HCT116 (cell line): Measurements from ENCODE around the gene GLYR1. TPM values are rescaled to one million over a fixed set of nuclear protein-coding genes. Genes with fewer than 3 reads are reported as not detected.

Source experiments
- ATAC-seq: fragments of 200-7000 bp; cut with Tn5 transposase; 2 replicates; pipeline ENCODE4 v1.9.1; 2020; ENCODE audit warnings: mild to moderate bottlenecking, moderate library complexity
- BruUV-seq: library from RNA; stranded (reverse); fragments of 400-500 nt; replicated peaks from 2 replicates; lab custom pipeline; 2021; lab: Mats Ljungman, UMichigan
- CTCF ChIA-PET: fragments of 300-600 bp; sonication (Branson Sonifier 250); formaldehyde crosslinking; loops from one replicate; lab custom pipeline; 2021; ENCODE audit warnings: antibody characterized with exemption; lab: Charles Lee
- POLR2A ChIA-PET: fragments of 300-600, 350-600 bp; sonication (Branson Sonifier 250); formaldehyde crosslinking; loops from one replicate; lab custom pipeline; 2021; ENCODE audit warnings: antibody characterized with exemption; lab: Charles Lee
- RAD21 ChIA-PET, 2 experiments: fragments of 300-600 bp; sonication (Branson Sonifier 250); formaldehyde crosslinking; loops; one replicate each; lab custom pipeline; 2023; ENCODE audit warnings: low total read pairs in 2 of 2; ENCODE audit not compliant: uncharacterized antibody in 2 of 2, unreplicated experiment in 2 of 2, low non-redundant PET in 1 of 2; lab: Charles Lee
- DNase-seq: peaks from one replicate; pipeline ENCODE4 v3.0.0-alpha.2; 2010; ENCODE audit warnings: low read depth, low spot score
- H2AFZ ChIP-seq: fragments of 200-600 bp; shearing (Covaris generic), sonication (generic); 2 replicates; pipeline ENCODE4 v1.6.1; 2017; ENCODE audit warnings: low read depth, mixed run types, mixed read lengths, antibody characterized with exemption, low read length; ENCODE audit not compliant: poor library complexity, severe bottlenecking
- H3K27ac ChIP-seq: 2 replicates; pipeline ENCODE4 v1.5.1; 2012; ENCODE audit warnings: low read depth, low read length
- H3K27me3 ChIP-seq: fragments of 200-600 bp; sonication (generic); 2 replicates; pipeline ENCODE4 v1.6.1; 2016; ENCODE audit warnings: mixed run types, low read length, mixed read lengths; ENCODE audit not compliant: insufficient read depth
- H3K36me3 ChIP-seq, 2 experiments: fragments of 200-500 bp in 1 of 2; fragments of 200-600 bp in 1 of 2; sonication (Bioruptor generic) in 1 of 2; sonication (generic) in 1 of 2; 2 replicates each; pipeline versions ENCODE4 v1.5.1 to v1.6.1; 2014 to 2016; ENCODE audit warnings: low read length in 2 of 2, inconsistent platforms in 1 of 2, mixed read lengths in 1 of 2, mixed run types in 1 of 2; ENCODE audit not compliant: insufficient read depth in 2 of 2, control insufficient read depth in 1 of 2
- H3K4me1 ChIP-seq, 2 experiments: fragments of 200-600 bp in 1 of 2; sonication (generic) in 1 of 2; 2 replicates each; pipeline versions ENCODE4 v1.5.1 to v1.6.1; 2012 to 2017; ENCODE audit warnings: low read length in 2 of 2, inconsistent platforms in 1 of 2, mild to moderate bottlenecking in 1 of 2, mixed read lengths in 1 of 2, mixed run types in 1 of 2, moderate library complexity in 1 of 2; ENCODE audit not compliant: insufficient read depth in 2 of 2, control insufficient read depth in 1 of 2
- H3K4me2 ChIP-seq: fragments of 200-600 bp; sonication (generic); 2 replicates; pipeline ENCODE4 v1.6.1; 2017; ENCODE audit warnings: mixed run types, low read length, mixed read lengths
- H3K4me3 ChIP-seq, 2 experiments: fragments of 200-600 bp in 1 of 2; sonication (generic) in 1 of 2; replicated peaks in 1 of 2; 2 replicates each; pipeline ENCODE4 v1.5.1; 2011 to 2016; ENCODE audit warnings: low read length in 2 of 2, control low read depth in 1 of 2, low read depth in 1 of 2, mild to moderate bottlenecking in 1 of 2, mixed read lengths in 1 of 2, mixed run types in 1 of 2
- H3K79me2 ChIP-seq: fragments of 200-600 bp; sonication (generic); 2 replicates; pipeline ENCODE4 v1.6.1; 2017; ENCODE audit warnings: mild to moderate bottlenecking, mixed run types, low read length, moderate library complexity, mixed read lengths; ENCODE audit not compliant: insufficient read depth
- H3K9ac ChIP-seq: fragments of 200-600 bp; sonication (generic); 2 replicates; pipeline ENCODE4 v1.6.1; 2016; ENCODE audit warnings: low read length, mixed read lengths
- H3K9me2 ChIP-seq: fragments of 200-600 bp; sonication (generic), shearing (Covaris generic); 2 replicates; pipeline ENCODE4 v1.6.1; 2017; ENCODE audit warnings: mixed run types, mild to moderate bottlenecking, moderate library complexity; ENCODE audit not compliant: insufficient read depth
- H3K9me3 ChIP-seq, 2 experiments: fragments of 200-500 bp in 1 of 2; fragments of 200-600 bp in 1 of 2; sonication (Bioruptor generic) in 1 of 2; sonication (generic) in 1 of 2; 2 replicates each; pipeline ENCODE4 v1.6.1; 2014 to 2017; ENCODE audit warnings: low read length in 2 of 2, mixed read lengths in 2 of 2, inconsistent platforms in 1 of 2, low read depth in 1 of 2, mild to moderate bottlenecking in 1 of 2, mixed run types in 1 of 2, moderate library complexity in 1 of 2; ENCODE audit not compliant: control insufficient read depth in 1 of 2, insufficient read depth in 1 of 2
- H4K20me1 ChIP-seq: fragments of 200-600 bp; sonication (generic), shearing (Covaris generic); 2 replicates; pipeline ENCODE4 v1.6.1; 2017; ENCODE audit warnings: mixed run types, mild to moderate bottlenecking, moderate library complexity; ENCODE audit not compliant: insufficient read depth
- CBX3 ChIP-seq: IDR thresholded peaks from 2 replicates; pipeline ENCODE4 v1.6.1; 2012; ENCODE audit warnings: low read depth
- CTCF ChIP-seq, 3 experiments: fragments of 200-600 bp in 1 of 3; sonication (generic) in 1 of 3; IDR thresholded peaks in 2 of 3; conservative IDR thresholded peaks in 1 of 3; 2 replicates each; pipeline ENCODE4 v1.5.1; 2012 to 2017; ENCODE audit warnings: low read depth in 2 of 3, low read length in 2 of 3, antibody characterized with exemption in 1 of 3, borderline replicate concordance in 1 of 3, control low read depth in 1 of 3, mild to moderate bottlenecking in 1 of 3, mixed read lengths in 1 of 3, mixed run types in 1 of 3, moderate library complexity in 1 of 3; ENCODE audit not compliant: insufficient read depth in 1 of 3
- EGR1 ChIP-seq: IDR thresholded peaks from 2 replicates; pipeline ENCODE4 v1.6.1; 2012; ENCODE audit warnings: low read depth
- EZH2phosphoT487 ChIP-seq: fragments of 200-600 bp; IDR thresholded peaks from 2 replicates; pipeline ENCODE4 v1.6.1; 2018; ENCODE audit warnings: antibody characterized with exemption, borderline replicate concordance
- FOSL1 ChIP-seq: IDR thresholded peaks from 2 replicates; pipeline ENCODE4 v1.6.1; 2012; ENCODE audit warnings: low read depth
- POLR2A ChIP-seq: IDR thresholded peaks from 2 replicates; pipeline ENCODE4 v1.7.0; 2011; ENCODE audit warnings: borderline replicate concordance; ENCODE audit not compliant: insufficient read depth, insufficient read length; ENCODE audit errors: extremely low read depth
- RAD21 ChIP-seq: IDR thresholded peaks from 2 replicates; pipeline ENCODE4 v1.6.1; 2012; ENCODE audit warnings: low read depth, mild to moderate bottlenecking
- REST ChIP-seq: IDR thresholded peaks from 2 replicates; pipeline ENCODE4 v1.6.1; 2012; ENCODE audit warnings: low read depth
- SRF ChIP-seq: IDR thresholded peaks from 2 replicates; pipeline ENCODE4 v1.6.1; 2012; ENCODE audit warnings: low read depth
- TCF7L2 ChIP-seq: IDR thresholded peaks from 2 replicates; pipeline ENCODE4 v1.7.0; 2011; ENCODE audit warnings: borderline replicate concordance, inconsistent platforms; ENCODE audit not compliant: insufficient read depth, insufficient read length; ENCODE audit errors: extremely low read depth
- intact Hi-C: fragments of 100-400 bp; cut with micrococcal nuclease; formaldehyde crosslinking; loops from 2 replicates; pipeline ENCODE4 v1.10.0; 2022
- total RNA-seq: library from RNA; stranded (reverse); gene quantifications from one replicate; pipeline ENCODE4 v1.2.1, GENCODE V29; 2021; ENCODE audit not compliant: unreplicated experiment

GLYR1 gene
- total RNA-seq, 1 experiment from 2014 or later = 50.0 TPM

GRCh38 chr16:4777339-4778049 lies 69.6 kb downstream of the GLYR1 start:
- Histone ChIP-seq H3K27me3 (no peaks in the 10 kb centered on the region), H3K79me2 (no peaks in the 10 kb centered on the region), H3K9ac (no peak overlapping the region), H3K4me2 (no peak overlapping the region), H4K20me1 (no peaks in the 10 kb centered on the region), H2AFZ (no peak overlapping the region), H3K9me3 (no peaks in the 10 kb centered on the region), H3K27ac (no peak overlapping the region), H3K36me3 (no peaks in the 10 kb centered on the region), H3K4me1 (peaks cover 3 to 12% of the 10 kb centered on the region in 2 experiments; a peak in 3 of 4 replicates), H3K9me2 (no peaks in the 10 kb centered on the region), H3K4me3 (no peak overlapping the region)
- DNase-seq (no peak), ATAC-seq (no peak)
- intact Hi-C loops = no loop called here
- CTCF ChIA-PET = no interaction called here
- RAD21 ChIA-PET = no interaction called here
- BruUV-seq = no TSS peak
- POLR2A ChIA-PET = no interaction called here
- no peak for TF ChIP-seq CTCF (IDR thresholded peaks at IDR 0.05 in 2 of 3, conservative IDR thresholded peaks at IDR 0.05 in 1 of 3; ENCODE audit: borderline replicate concordance in 1 of 3, insufficient read depth in 1 of 3, low read depth in 2 of 3, low read length in 2 of 3)
- TF ChIP-seq SRF = no peak
- no peak for TF ChIP-seq EZH2phosphoT487
- no peak for TF ChIP-seq CBX3
- no peak for TF ChIP-seq RAD21
- TF ChIP-seq REST = no peak
- TF ChIP-seq FOSL1 = no peak
- no peak for TF ChIP-seq EGR1
- TF ChIP-seq POLR2A = no peak
- no peak for TF ChIP-seq TCF7L2
